GM18507 (cell line): ENCODE measurements around the gene TESK1.

Source experiments
- DNase-seq: peaks from one replicate; pipeline ENCODE4 v3.0.0; 2011; ENCODE audit warnings: low read depth; ENCODE audit not compliant: insufficient read length; ENCODE audit errors: extremely low spot score
- FAIRE-seq: peaks from 2 replicates; lab custom pipeline; 2011; peaks lifted over from hg19 to GRCh38; lab: Jason Lieb, UNC

TESK1 gene

GRCh38 chr9:35604578-35605350, at the start of gene TESK1:
Gene TESK1 (plus strand): TSS chr9:35605262. CDS start chr9:35605620, 358 bp downstream.
- DNase-seq = peak; percentile 84

GRCh38 chr9:35555881-35556280, 49.2 kb upstream of the TESK1 start:
- FAIRE-seq (no peak), DNase-seq (no peak)

More at GRCh38 chr9:35604578-35605350, at the start of gene TESK1:
- FAIRE-seq = peak; percentile 62

GRCh38 chr9:35556776-35557175, 48.3 kb upstream of the TESK1 start:
- FAIRE-seq = no peak
- no peak for DNase-seq

- FAIRE-seq = no peak
- no peak for DNase-seq
Observed at GRCh38 chr9:35557320-35557719, 47.7 kb upstream of the TESK1 start.

- DNase-seq (no peak), FAIRE-seq (no peak)
Observed at GRCh38 chr9:35558185-35558584, 46.9 kb upstream of the TESK1 start.

- FAIRE-seq = no peak
- no peak for DNase-seq
Observed at GRCh38 chr9:35559792-35560530, 45.1 kb upstream of the TESK1 start.

- FAIRE-seq (no peak), DNase-seq (no peak)
Observed at GRCh38 chr9:35560625-35561337, 44.3 kb upstream of the TESK1 start.

- FAIRE-seq (no peak), DNase-seq (no peak)
Observed at GRCh38 chr9:35561468-35562261, 43.4 kb upstream of the TESK1 start.

- DNase-seq (no peak), FAIRE-seq (no peak)
Observed at GRCh38 chr9:35562895-35563780, 41.9 kb upstream of the TESK1 start.

- DNase-seq = no peak
- FAIRE-seq = no peak
Observed at GRCh38 chr9:35563791-35564197, 41.3 kb upstream of the TESK1 start.

- DNase-seq = no peak
- no peak for FAIRE-seq
Observed at GRCh38 chr9:35564658-35565061, 40.4 kb upstream of the TESK1 start.

GRCh38 chr9:35566417-35566816, 38.6 kb upstream of the TESK1 start:
- no peak for DNase-seq
- no peak for FAIRE-seq

- FAIRE-seq = no peak
- DNase-seq = no peak
Observed at GRCh38 chr9:35568196-35568595, 36.9 kb upstream of the TESK1 start.

GRCh38 chr9:35569206-35569605, 35.9 kb upstream of the TESK1 start:
- FAIRE-seq = peak; percentile 71
- DNase-seq = no peak

GRCh38 chr9:35570709-35571504, 34.2 kb upstream of the TESK1 start:
- peak; percentile 94 for FAIRE-seq
- no peak for DNase-seq

GRCh38 chr9:35574578-35575122, 30.4 kb upstream of the TESK1 start:
- DNase-seq (no peak), FAIRE-seq (no peak)

GRCh38 chr9:35575478-35575877, 29.6 kb upstream of the TESK1 start:
- DNase-seq (no peak), FAIRE-seq (no peak)

GRCh38 chr9:35577486-35577885, 27.6 kb upstream of the TESK1 start:
- no peak for FAIRE-seq
- DNase-seq = no peak
